Measurements from ENCODE around the gene ARID4B.

GRCh38 chr1:235278915-235279292, 49.1 kb downstream of the ARID4B start:
- TF ChIP-seq POLR2AphosphoS5 (IDR thresholded peaks at IDR 0.05): no peak
- no peak for TF ChIP-seq CTCF (IDR thresholded peaks at IDR 0.05)

Measured in gastroesophageal sphincter (tissue), 3 donors.